Thymus (tissue), 11 donors: ENCODE measurements around the gene WDR45B. TPM values are rescaled to one million over a fixed set of nuclear protein-coding genes. Genes with fewer than 3 reads are reported as not detected.

Experiments used
- DNase-seq, 9 donors: peaks; one replicate each; pipeline ENCODE4 v3.0.0-alpha.2; 2013; ENCODE audit warnings: low spot score in 9 of 9, low read depth in 6 of 9, missing footprints in 1 of 9
- H3K27ac ChIP-seq, 2 donors: one replicate each; pipeline ENCODE4 v1.5.1; 2013; ENCODE audit warnings: control low read depth in 1 of 2, low read depth in 1 of 2, low read length in 1 of 2, mild to moderate bottlenecking in 1 of 2, moderate library complexity in 1 of 2
- H3K27me3 ChIP-seq, 2 donors: one replicate each; pipeline ENCODE4 v1.5.1; 2013; ENCODE audit warnings: low read length in 1 of 2; ENCODE audit not compliant: control insufficient read depth in 2 of 2, insufficient read depth in 1 of 2
- H3K36me3 ChIP-seq, 2 donors: one replicate each; pipeline ENCODE4 v1.5.1; 2013; ENCODE audit warnings: low read length in 1 of 2, mild to moderate bottlenecking in 1 of 2, moderate library complexity in 1 of 2; ENCODE audit not compliant: control insufficient read depth in 2 of 2, insufficient read depth in 2 of 2
- H3K4me1 ChIP-seq, 2 donors: one replicate each; pipeline ENCODE4 v1.5.1; 2013; ENCODE audit warnings: low read length in 2 of 2; ENCODE audit not compliant: control insufficient read depth in 2 of 2, insufficient read depth in 2 of 2
- H3K4me3 ChIP-seq, 2 donors: one replicate each; pipeline ENCODE4 v1.5.1; 2013; ENCODE audit warnings: low read length in 2 of 2, control low read depth in 1 of 2, mild to moderate bottlenecking in 1 of 2
- H3K9me3 ChIP-seq, 2 donors: one replicate each; pipeline ENCODE4 v1.5.1; 2013; ENCODE audit warnings: low read length in 1 of 2, mild to moderate bottlenecking in 1 of 2; ENCODE audit not compliant: control insufficient read depth in 2 of 2, insufficient read depth in 1 of 2
- WGBS: extraction: QIAGEN DNeasy Blood & Tissue Kit; methylation state at CpG from one replicate; pipeline ENCODE4 v1.1.7; 2013; 5-methylcytosine and 5-hydroxymethylcytosine counted together
- polyA plus RNA-seq: library from polyadenylated mRNA; stranded (reverse); fragments of 200-250 nt; gene quantifications from one replicate; pipeline ENCODE4 v1.2.3, GENCODE V29; 2013
- total RNA-seq: library from RNA; stranded (reverse); fragments of 120-200 nt; gene quantifications from one replicate; pipeline ENCODE4 v1.2.4, GENCODE V29; 2013
- donor health status: healthy.

WDR45B gene
- total and polyA plus RNA-seq, 2 donors = 33.0 to 67.0 TPM

DNA sequence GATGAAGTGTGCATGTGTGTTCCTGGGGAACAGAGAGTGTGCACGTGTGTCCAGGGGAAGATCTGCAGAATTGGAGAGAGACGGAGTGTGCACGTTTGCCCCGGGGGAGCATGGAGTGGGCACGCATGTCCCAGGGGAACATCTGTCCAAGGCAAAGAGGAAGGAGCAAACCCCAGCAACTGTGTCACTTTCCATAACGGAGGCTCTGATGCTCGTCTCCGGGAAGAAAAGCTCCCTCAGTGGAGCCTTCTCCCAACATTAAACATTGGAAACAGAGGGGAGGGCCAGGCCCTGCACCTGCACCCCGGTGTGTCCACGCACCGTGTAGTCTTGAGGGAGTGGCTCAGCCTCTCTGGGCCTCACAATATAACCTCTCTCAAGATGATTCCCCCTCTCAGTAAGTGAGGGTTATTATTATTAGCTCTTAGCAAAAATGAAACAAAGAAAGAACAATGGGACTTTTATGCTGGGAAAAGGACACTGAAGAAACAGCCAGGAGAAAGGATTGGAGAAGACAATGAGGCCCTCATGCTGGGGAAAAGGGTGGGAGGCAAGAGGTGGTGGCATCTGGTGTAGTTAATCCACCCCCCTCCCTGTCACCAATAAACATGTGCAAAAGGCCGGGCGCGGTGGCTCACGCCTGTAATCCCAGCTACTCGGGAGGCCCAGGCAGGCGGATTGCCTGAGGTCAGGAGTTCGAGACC lies 42.7 kb upstream of the WDR45B start:
- no peaks in the 10 kb centered on the region for H3K36me3 ChIP-seq
- WGBS = 95% methylated on average over 18 of the region's 18 CpGs
- no peak for DNase-seq
- no peak overlapping the region for H3K4me3 ChIP-seq
- H3K27me3 ChIP-seq = peaks cover 0 to 1% of the 10 kb centered on the region in 2 donors
- peaks cover 1 to 19% of the 10 kb centered on the region in 2 donors for H3K9me3 ChIP-seq
- H3K27ac ChIP-seq = no peak overlapping the region
- no peaks in the 10 kb centered on the region for H3K4me1 ChIP-seq

DNA sequence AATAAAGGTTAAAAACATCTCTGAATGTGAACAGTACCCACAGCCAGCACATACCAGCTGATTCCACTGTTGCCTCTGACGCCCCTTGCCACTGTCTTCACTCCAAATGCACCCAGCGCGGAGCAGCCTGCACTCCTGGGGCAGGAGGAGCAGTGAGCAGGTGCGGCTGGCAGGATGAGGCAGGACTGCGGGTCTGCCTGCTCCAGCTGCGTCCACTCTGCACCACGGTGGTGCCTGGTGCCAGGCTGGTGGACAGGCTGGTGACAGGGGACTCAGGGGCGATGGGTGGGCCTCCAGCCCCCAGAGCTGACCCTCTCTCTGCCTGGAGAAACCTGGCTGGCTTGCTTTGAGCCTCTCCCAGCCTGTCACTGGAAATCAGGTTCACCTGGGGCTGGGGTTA lies 40.8 kb upstream of the WDR45B start:
- Histone ChIP-seq H3K4me3 (no peak overlapping the region), H3K27ac (no peak overlapping the region), H3K9me3 (peaks cover 0 to 3% of the 10 kb centered on the region in 2 donors), H3K36me3 (no peaks in the 10 kb centered on the region), H3K4me1 (no peaks in the 10 kb centered on the region), H3K27me3 (no peaks in the 10 kb centered on the region)
- no peak for DNase-seq
- WGBS = 96% methylated on average over 8 of the region's 8 CpGs

DNA sequence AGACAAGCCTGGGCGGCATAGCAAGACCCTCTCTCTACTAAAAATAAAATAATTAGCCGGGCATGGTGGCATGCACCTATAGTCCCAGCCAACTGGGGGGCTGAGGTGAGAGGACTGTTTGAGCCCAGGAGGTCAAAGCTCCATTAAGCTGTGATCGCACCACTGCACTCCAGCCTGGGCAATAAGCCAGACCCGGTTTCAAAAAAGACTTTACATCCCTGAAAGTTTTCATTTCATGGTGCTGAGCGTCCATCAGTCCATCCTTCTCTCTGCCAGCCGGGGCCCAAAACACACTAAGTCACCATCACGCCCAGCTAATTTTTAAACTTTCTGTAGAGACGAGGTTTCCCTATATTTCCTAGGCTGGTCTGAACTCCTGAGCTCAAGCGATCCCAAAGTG lies 39.6 kb upstream of the WDR45B start:
- Histone ChIP-seq H3K36me3 (no peaks in the 10 kb centered on the region), H3K27me3 (no peaks in the 10 kb centered on the region), H3K4me1 (no peaks in the 10 kb centered on the region), H3K9me3 (no peaks in the 10 kb centered on the region), H3K27ac (no peak overlapping the region), H3K4me3 (no peak overlapping the region)
- DNase-seq = no peak
- WGBS = 97% methylated on average over 9 of the region's 9 CpGs

- Histone ChIP-seq H3K36me3 (no peaks in the 10 kb centered on the region), H3K27ac (no peak overlapping the region), H3K9me3 (no peaks in the 10 kb centered on the region), H3K4me1 (no peaks in the 10 kb centered on the region), H3K4me3 (no peak overlapping the region), H3K27me3 (no peaks in the 10 kb centered on the region)
- WGBS = 95% methylated on average over 10 of the region's 10 CpGs
- DNase-seq = no peak
Measured at GRCh38 chr17:82687375-82687861, 39.2 kb upstream of the WDR45B start.

DNA sequence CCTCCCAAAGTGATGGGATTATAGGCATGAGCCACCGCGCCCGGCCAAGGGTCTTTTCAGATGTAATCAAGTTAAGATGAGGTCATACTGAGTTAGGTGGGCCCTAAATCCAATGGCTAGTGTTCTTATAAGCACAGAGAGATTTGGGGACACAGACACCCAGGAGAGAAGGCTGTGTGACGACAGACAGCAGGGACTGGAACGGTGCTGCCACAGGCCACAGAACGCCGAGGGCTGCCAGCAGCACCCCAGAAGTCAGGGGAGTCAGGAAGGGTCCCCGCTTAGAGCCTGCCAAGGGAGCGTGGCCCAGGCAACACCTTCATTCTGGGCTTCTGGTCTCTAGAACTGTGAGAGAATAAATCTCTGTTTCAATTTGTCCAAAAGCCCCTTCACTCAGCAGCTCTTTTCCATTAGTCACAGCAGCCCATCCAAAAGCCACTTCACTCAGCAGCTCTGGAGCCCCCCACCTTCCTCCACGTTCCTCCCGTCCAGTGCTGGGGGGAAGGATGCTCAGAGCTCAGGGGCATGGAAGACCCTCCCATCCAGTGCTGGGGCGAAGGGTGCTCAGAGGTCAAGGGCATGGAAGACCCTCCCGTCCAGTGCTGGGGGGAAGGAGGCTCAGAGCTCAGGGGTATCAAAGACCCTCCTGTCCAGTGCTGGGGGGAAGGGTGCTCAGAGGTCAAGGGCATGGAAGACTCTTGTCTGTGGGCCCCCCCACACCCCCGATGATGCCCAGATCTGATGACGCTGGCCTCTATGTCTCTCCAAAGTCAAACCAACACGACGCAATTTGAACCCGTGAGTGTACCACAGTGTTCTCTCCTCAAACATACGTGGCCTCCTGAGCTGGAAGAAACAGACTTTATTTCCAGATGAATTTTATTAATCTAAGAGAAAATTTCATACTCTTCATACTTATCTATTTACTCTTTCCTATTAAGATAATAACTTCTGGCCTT lies 38.4 kb upstream of the WDR45B start:
- WGBS = 97% methylated on average over 19 of the region's 19 CpGs
- H3K4me1 ChIP-seq = no peaks in the 10 kb centered on the region
- no peak for DNase-seq
- no peaks in the 10 kb centered on the region for H3K27me3 ChIP-seq
- H3K9me3 ChIP-seq = no peaks in the 10 kb centered on the region
- H3K27ac ChIP-seq = no peak overlapping the region
- no peak overlapping the region for H3K4me3 ChIP-seq
- H3K36me3 ChIP-seq = no peaks in the 10 kb centered on the region

DNA sequence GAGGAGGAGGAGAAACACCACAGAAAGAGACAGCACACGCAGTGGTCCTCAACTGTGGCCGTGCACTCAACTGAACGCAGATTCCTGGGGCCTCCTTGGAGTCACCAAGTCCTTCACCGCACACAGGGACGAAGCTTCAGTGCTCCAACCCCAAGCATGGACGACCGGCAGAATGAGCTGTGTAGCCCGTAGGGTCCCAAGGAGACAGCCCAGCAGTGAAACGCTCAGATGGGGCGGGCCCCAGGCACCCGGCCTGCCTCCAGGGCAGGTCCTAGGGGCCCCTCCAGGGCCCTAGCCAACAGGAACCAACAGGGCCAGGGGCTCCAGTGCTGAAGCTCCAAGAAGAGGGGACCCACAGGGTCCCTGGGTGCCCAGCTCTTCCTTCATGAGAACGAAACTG lies 37.0 kb upstream of the WDR45B start:
- no peak overlapping the region for H3K27ac ChIP-seq
- H3K4me1 ChIP-seq = no peaks in the 10 kb centered on the region
- H3K36me3 ChIP-seq = no peaks in the 10 kb centered on the region
- WGBS = 97% methylated on average over 12 of the region's 12 CpGs
- H3K27me3 ChIP-seq = no peaks in the 10 kb centered on the region
- H3K9me3 ChIP-seq = peaks cover 0 to 4% of the 10 kb centered on the region in 2 donors
- no peak for DNase-seq
- no peak overlapping the region for H3K4me3 ChIP-seq

GRCh38 chr17:82684228-82684841 lies 36.1 kb upstream of the WDR45B start:
- H3K36me3 ChIP-seq = no peaks in the 10 kb centered on the region
- H3K4me3 ChIP-seq = no peak overlapping the region
- no peaks in the 10 kb centered on the region for H3K27me3 ChIP-seq
- H3K27ac ChIP-seq = no peak overlapping the region
- no peaks in the 10 kb centered on the region for H3K4me1 ChIP-seq
- WGBS = 97% methylated on average over 13 of the region's 13 CpGs
- H3K9me3 ChIP-seq = peaks cover 0 to 14% of the 10 kb centered on the region in 2 donors
- no peak for DNase-seq

DNA sequence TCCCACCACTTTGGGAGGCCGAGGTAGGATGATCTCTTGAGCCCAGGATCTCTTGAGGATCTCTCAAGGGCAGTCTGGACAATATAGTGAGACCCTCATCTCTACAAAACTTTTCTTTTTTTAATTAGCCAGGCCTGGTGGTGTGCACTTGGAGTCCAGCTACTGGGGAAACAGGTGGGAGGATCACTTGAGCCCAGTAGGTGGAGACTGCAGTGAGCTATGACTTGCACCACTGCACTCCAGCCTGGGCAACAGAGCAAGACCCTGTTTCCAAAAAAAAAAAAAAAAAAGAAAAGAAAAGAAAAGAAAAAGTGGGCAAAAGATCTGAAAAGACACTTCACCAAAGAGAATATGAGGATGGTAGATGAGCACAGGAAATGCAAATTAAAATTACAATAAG lies 35.3 kb upstream of the WDR45B start:
- DNase-seq = no peak
- Histone ChIP-seq H3K4me3 (no peak overlapping the region), H3K27me3 (no peaks in the 10 kb centered on the region), H3K4me1 (no peaks in the 10 kb centered on the region), H3K9me3 (peaks cover 0 to 14% of the 10 kb centered on the region in 2 donors), H3K27ac (no peak overlapping the region), H3K36me3 (no peaks in the 10 kb centered on the region)
- WGBS = 98% methylated on average over 1 of the region's 1 CpG

DNA sequence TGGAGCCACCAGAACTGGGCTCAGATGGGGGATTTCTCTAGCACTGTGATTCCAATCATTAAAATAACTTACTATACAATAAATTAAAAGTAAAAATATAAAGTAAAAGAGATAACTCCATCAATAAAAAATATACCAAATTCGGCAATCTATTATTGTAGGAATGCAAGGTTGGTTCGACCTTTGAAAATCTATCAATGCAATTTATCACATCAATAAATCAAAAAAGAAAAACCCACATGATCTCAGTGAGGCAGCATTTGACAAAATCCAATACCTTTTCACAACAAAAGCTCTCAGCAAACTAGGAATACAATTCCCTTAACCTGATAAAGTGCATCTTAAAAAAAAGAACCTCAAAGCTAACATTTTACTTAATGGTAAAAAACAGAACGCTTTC lies 33.3 kb upstream of the WDR45B start:
- over 99% methylated on average over 3 of the region's 3 CpGs for WGBS
- no peak overlapping the region for H3K27ac ChIP-seq
- no peaks in the 10 kb centered on the region for H3K27me3 ChIP-seq
- peaks cover 0 to 14% of the 10 kb centered on the region in 2 donors for H3K9me3 ChIP-seq
- DNase-seq = no peak
- no peak overlapping the region for H3K4me3 ChIP-seq
- no peaks in the 10 kb centered on the region for H3K36me3 ChIP-seq
- no peaks in the 10 kb centered on the region for H3K4me1 ChIP-seq
